Keratinocyte (primary cell): ENCODE data around the gene SMAD3. TPM values are rescaled to one million over a fixed set of nuclear protein-coding genes. Genes with fewer than 3 reads are reported as not detected.
A peak's percentile ranks its signal among the peaks of the same experiment; 100 is the strongest.

Experiments used
- DNase-seq: peaks from one replicate; pipeline ENCODE4 v3.0.0-alpha.2; 2011; ENCODE audit warnings: low read depth, missing footprints, low spot score
- FAIRE-seq: peaks from 2 replicates; lab custom pipeline; 2011; peaks lifted over from hg19 to GRCh38; lab: Jason Lieb, UNC
- H2AFZ ChIP-seq: 2 replicates; pipeline ENCODE4 v1.6.0; 2012; ENCODE audit warnings: low read length, control low read depth, inconsistent platforms; ENCODE audit not compliant: control insufficient read depth
- H3K27ac ChIP-seq: 2 replicates; pipeline ENCODE4 v1.5.1; 2011; ENCODE audit warnings: low read length; ENCODE audit not compliant: control insufficient read depth, insufficient read depth
- H3K27me3 ChIP-seq: 3 replicates; pipeline ENCODE4 v1.6.0; 2011; ENCODE audit warnings: low read length; ENCODE audit not compliant: control insufficient read depth, insufficient read depth; ENCODE audit errors: extremely low read depth
- H3K36me3 ChIP-seq, 2 experiments: 2 replicates in 1 of 2; 3 replicates in 1 of 2; pipeline ENCODE4 v1.5.1; 2011; ENCODE audit warnings: low read length in 2 of 2, mild to moderate bottlenecking in 1 of 2; ENCODE audit not compliant: control insufficient read depth in 2 of 2, insufficient read depth in 2 of 2; ENCODE audit errors: extremely low read depth in 1 of 2
- H3K4me1 ChIP-seq: 3 replicates; pipeline ENCODE4 v1.5.1; 2011; ENCODE audit warnings: low read length; ENCODE audit not compliant: control insufficient read depth, insufficient read depth; ENCODE audit errors: extremely low read depth
- H3K4me2 ChIP-seq: 3 replicates; pipeline ENCODE4 v1.6.0; 2011; ENCODE audit warnings: low read depth, low read length; ENCODE audit not compliant: control insufficient read depth, insufficient read depth; ENCODE audit errors: extremely low read depth
- H3K4me3 ChIP-seq, 3 experiments: fragments of 200-600 bp in 1 of 3; sonication (generic) in 1 of 3; 2 replicates in 2 of 3; 3 replicates in 1 of 3; pipeline ENCODE4 v1.5.1; 2011 to 2016; ENCODE audit warnings: low read length in 3 of 3, mild to moderate bottlenecking in 3 of 3, control low read depth in 2 of 3, inconsistent platforms in 1 of 3, low read depth in 1 of 3, mixed read lengths in 1 of 3, mixed run types in 1 of 3, moderate library complexity in 1 of 3; ENCODE audit not compliant: control insufficient read depth in 2 of 3, insufficient read depth in 2 of 3; ENCODE audit errors: extremely low read depth in 1 of 3
- H3K79me2 ChIP-seq: 2 replicates; pipeline ENCODE4 v1.6.0; 2012; ENCODE audit warnings: low read length; ENCODE audit not compliant: control insufficient read depth, insufficient read depth
- H3K9ac ChIP-seq: 3 replicates; pipeline ENCODE4 v1.6.0; 2011; ENCODE audit warnings: low read length; ENCODE audit not compliant: control insufficient read depth, insufficient read depth; ENCODE audit errors: extremely low read depth
- H3K9me1 ChIP-seq: 3 replicates; pipeline ENCODE4 v1.6.0; 2011; ENCODE audit warnings: low read length; ENCODE audit not compliant: control insufficient read depth, insufficient read depth; ENCODE audit errors: extremely low read depth
- H3K9me3 ChIP-seq: 2 replicates; pipeline ENCODE4 v1.5.1; 2012; ENCODE audit warnings: low read depth, low read length; ENCODE audit not compliant: control insufficient read depth
- H4K20me1 ChIP-seq: 3 replicates; pipeline ENCODE4 v1.6.0; 2011; ENCODE audit warnings: low read length; ENCODE audit not compliant: control insufficient read depth, insufficient read depth; ENCODE audit errors: extremely low read depth
- CTCF ChIP-seq, 3 experiments: IDR thresholded peaks in 1 of 3; conservative IDR thresholded peaks in 1 of 3; optimal IDR thresholded peaks in 1 of 3; 2 replicates in 2 of 3; 3 replicates in 1 of 3; pipeline versions ENCODE3 to v1.5.1; 2011; ENCODE audit warnings: low read length in 3 of 3, mild to moderate bottlenecking in 3 of 3, moderate library complexity in 2 of 3, control low read depth in 1 of 3, inconsistent platforms in 1 of 3; ENCODE audit not compliant: insufficient read depth in 2 of 3; ENCODE audit errors: extremely low read depth in 1 of 3
- EZH2 ChIP-seq: IDR thresholded peaks from one replicate; pipeline ENCODE4 v1.6.1; 2012; ENCODE audit warnings: inconsistent platforms, mild to moderate bottlenecking, low read length, moderate library complexity
- dilution Hi-C: fragments of 300-500 bp; cut with MboI; formaldehyde crosslinking; loops from one replicate; pipeline ENCODE4 v1.7.0; 2020; ENCODE audit warnings: low sequenced_read_pairs; ENCODE audit not compliant: extremely low pct_ligation_motif_present
- polyA plus RNA-seq, 5 experiments: library from polyadenylated mRNA; depleted of rRNA in 3 of 5; stranded (reverse) in 3 of 5; stranded (forward) in 1 of 5; unstranded in 1 of 5; fragments of >200 nt; gene quantifications; 1 replicate in 1 of 5; 2 replicates in 3 of 5; 3 replicates in 1 of 5; pipeline versions ENCODE4 v1.2.1 to v1.2.3, GENCODE V29; 2011 to 2012; ENCODE audit warnings: missing spikeins in 2 of 5, low read depth in 1 of 5, low replicate concordance in 1 of 5

The SMAD3 gene
- polyA plus RNA-seq, 1 donor (not counting 4 experiments of a cell fraction or from before 2014, with no cell fraction given), result 33.7 TPM

- no peak overlapping the region for H3K9ac ChIP-seq
- H3K9me1 ChIP-seq, result peaks cover 18% of the 10 kb centered on the region
- peaks cover 7 to 34% of the 10 kb centered on the region in 2 experiments for H3K36me3 ChIP-seq
- no peak overlapping the region for H3K4me3 ChIP-seq
- dilution Hi-C loops, result no loop called here
- no peaks in the 10 kb centered on the region for H3K9me3 ChIP-seq
- no peaks in the 10 kb centered on the region for H3K27me3 ChIP-seq
- H2AFZ ChIP-seq, result no peak overlapping the region
- no peak for DNase-seq
- no peak for FAIRE-seq
- peaks cover 76% of the 10 kb centered on the region for H3K4me1 ChIP-seq
- TF ChIP-seq CTCF (optimal IDR thresholded peaks at IDR 0.05 in 1 of 3, IDR thresholded peaks at IDR 0.05 in 1 of 3, conservative IDR thresholded peaks at IDR 0.05 in 1 of 3; ENCODE audit: extremely low read depth in 1 of 3, insufficient read depth in 2 of 3, low read length in 3 of 3) (no peak), EZH2 (no peak)
- H3K27ac ChIP-seq, result no peak overlapping the region
- peaks cover 2% of the 10 kb centered on the region for H4K20me1 ChIP-seq
- no peak overlapping the region for H3K4me2 ChIP-seq
- H3K79me2 ChIP-seq, result peaks cover 96% of the 10 kb centered on the region
These were observed 17.8 kb downstream of the SMAD3 start for GRCh38 chr15:67083135-67083762.

- H3K36me3 ChIP-seq, result peaks cover 7 to 30% of the 10 kb centered on the region in 2 experiments
- DNase-seq, result no peak
- H3K79me2 ChIP-seq, result peaks cover 94% of the 10 kb centered on the region
- H2AFZ ChIP-seq, result no peak overlapping the region
- no peak overlapping the region for H3K9ac ChIP-seq
- TF ChIP-seq EZH2 (no peak), CTCF (optimal IDR thresholded peaks at IDR 0.05 in 1 of 3, IDR thresholded peaks at IDR 0.05 in 1 of 3, conservative IDR thresholded peaks at IDR 0.05 in 1 of 3; ENCODE audit: extremely low read depth in 1 of 3, insufficient read depth in 2 of 3, low read length in 3 of 3) (no peak)
- H4K20me1 ChIP-seq, result peaks cover 9% of the 10 kb centered on the region
- no peak overlapping the region for H3K4me3 ChIP-seq
- peaks cover 82% of the 10 kb centered on the region for H3K4me1 ChIP-seq
- peak overlapping the region; percentile 19 for H3K27ac ChIP-seq
- H3K27me3 ChIP-seq, result no peaks in the 10 kb centered on the region
- H3K4me2 ChIP-seq, result peak overlapping the region; percentile 29
- peaks cover 18% of the 10 kb centered on the region for H3K9me1 ChIP-seq
- no peak for FAIRE-seq
- no peaks in the 10 kb centered on the region for H3K9me3 ChIP-seq
- dilution Hi-C loops, result no loop called here
These were observed 19.2 kb downstream of the SMAD3 start for GRCh38 chr15:67084561-67084960.
